Amniotic epithelial cell (primary cell): Measurements from ENCODE around the gene DAP.
A peak's percentile ranks its signal among the peaks of the same experiment; 100 is the strongest.
"Not testable (repeated sequence)": the region's sequence is repeated elsewhere in the genome, so short reads cannot be mapped to it uniquely, and the experiment has no call there.

Experiments used
- DNase-seq: peaks from one replicate; pipeline ENCODE4 v3.0.0-alpha.2; 2010; ENCODE audit warnings: low read depth

The DAP gene

GRCh38 chr5:10654566-10654965 lies 106.5 kb downstream of the DAP start:
- DNase-seq, result no peak

GRCh38 chr5:10653751-10654400 lies 107.2 kb downstream of the DAP start:
- no peak for DNase-seq

- no peak for DNase-seq
Measured at GRCh38 chr5:10653043-10653442, 108.0 kb downstream of the DAP start.

GRCh38 chr5:10652606-10653005 lies 108.4 kb downstream of the DAP start:
- DNase-seq, result no peak

GRCh38 chr5:10652151-10652550 lies 108.9 kb downstream of the DAP start:
- no peak for DNase-seq

GRCh38 chr5:10649666-10650380 lies 111.2 kb downstream of the DAP start:
- peak; percentile 25 for DNase-seq

GRCh38 chr5:10648806-10649665 lies 112.0 kb downstream of the DAP start:
- DNase-seq, result no peak

- no peak for DNase-seq
Measured at GRCh38 chr5:10647640-10648039, 113.4 kb downstream of the DAP start.

- no peak for DNase-seq
Measured at GRCh38 chr5:10645671-10646070, 115.4 kb downstream of the DAP start.

GRCh38 chr5:10645146-10645545 lies 115.9 kb downstream of the DAP start:
- DNase-seq, result no peak

- DNase-seq, result no peak
Measured at GRCh38 chr5:10644192-10644591, 116.8 kb downstream of the DAP start.

GRCh38 chr5:10642367-10642766 lies 118.7 kb downstream of the DAP start:
- no peak for DNase-seq

- no peak for DNase-seq
Measured at GRCh38 chr5:10639846-10640368, 121.1 kb downstream of the DAP start.

GRCh38 chr5:10638723-10639122 lies 122.3 kb downstream of the DAP start:
- DNase-seq, result not testable (repeated sequence)

GRCh38 chr5:10637944-10638343 lies 123.1 kb downstream of the DAP start:
- no peak for DNase-seq

- no peak for DNase-seq
Measured at GRCh38 chr5:10636363-10637142, 124.5 kb downstream of the DAP start.

- DNase-seq, result no peak
Measured at GRCh38 chr5:10635867-10636350, 125.1 kb downstream of the DAP start.

GRCh38 chr5:10635257-10635866 lies 125.7 kb downstream of the DAP start:
- DNase-seq, result peak; percentile 39

- no peak for DNase-seq
Measured at GRCh38 chr5:10634562-10634961, 126.5 kb downstream of the DAP start.

GRCh38 chr5:10634050-10634449 lies 127.0 kb downstream of the DAP start:
- DNase-seq, result no peak
